GM12872 (cell line): ENCODE measurements around the gene THAP3.

ENCODE experiments used
- TF ChIP-seq, protein P1 (sequence below): IDR thresholded peaks from 3 replicates; pipeline ENCODE4 v1.5.1; 2011; ENCODE audit warnings: low read depth, mild to moderate bottlenecking, low read length, moderate library complexity; ENCODE audit not compliant: insufficient read depth

THAP3 gene

DNA sequence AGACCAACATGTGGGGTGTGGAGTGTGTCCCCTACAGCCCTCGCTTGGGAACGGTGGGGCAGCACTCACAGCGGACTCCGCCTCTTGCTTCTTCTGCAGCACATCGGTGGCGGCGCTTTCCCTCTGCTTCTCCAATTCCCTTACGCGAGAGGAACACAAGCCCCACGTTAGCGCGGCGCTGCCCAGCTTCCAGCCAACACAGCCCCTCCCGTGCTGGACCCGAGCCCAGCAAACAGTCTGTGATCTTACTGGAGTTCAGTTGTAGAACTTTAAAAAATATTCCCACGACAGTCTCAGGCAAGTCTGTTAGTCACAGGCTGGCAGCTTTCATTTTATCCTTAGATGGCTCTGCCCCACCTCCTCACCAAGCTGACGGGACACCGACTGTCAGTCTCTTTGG is 13.6 kb downstream of the THAP3 start:
- TF ChIP-seq, protein P1, sequence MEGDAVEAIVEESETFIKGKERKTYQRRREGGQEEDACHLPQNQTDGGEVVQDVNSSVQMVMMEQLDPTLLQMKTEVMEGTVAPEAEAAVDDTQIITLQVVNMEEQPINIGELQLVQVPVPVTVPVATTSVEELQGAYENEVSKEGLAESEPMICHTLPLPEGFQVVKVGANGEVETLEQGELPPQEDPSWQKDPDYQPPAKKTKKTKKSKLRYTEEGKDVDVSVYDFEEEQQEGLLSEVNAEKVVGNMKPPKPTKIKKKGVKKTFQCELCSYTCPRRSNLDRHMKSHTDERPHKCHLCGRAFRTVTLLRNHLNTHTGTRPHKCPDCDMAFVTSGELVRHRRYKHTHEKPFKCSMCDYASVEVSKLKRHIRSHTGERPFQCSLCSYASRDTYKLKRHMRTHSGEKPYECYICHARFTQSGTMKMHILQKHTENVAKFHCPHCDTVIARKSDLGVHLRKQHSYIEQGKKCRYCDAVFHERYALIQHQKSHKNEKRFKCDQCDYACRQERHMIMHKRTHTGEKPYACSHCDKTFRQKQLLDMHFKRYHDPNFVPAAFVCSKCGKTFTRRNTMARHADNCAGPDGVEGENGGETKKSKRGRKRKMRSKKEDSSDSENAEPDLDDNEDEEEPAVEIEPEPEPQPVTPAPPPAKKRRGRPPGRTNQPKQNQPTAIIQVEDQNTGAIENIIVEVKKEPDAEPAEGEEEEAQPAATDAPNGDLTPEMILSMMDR = no peak

GRCh38 chr1:6645018-6645417 is 20.4 kb downstream of the THAP3 start:
- TF ChIP-seq, protein P1 = no peak

GRCh38 chr1:6646499-6647148 is 22.0 kb downstream of the THAP3 start:
- TF ChIP-seq, protein P1 = peak; percentile 60; the same call in 2 of the 3 replicates

DNA sequence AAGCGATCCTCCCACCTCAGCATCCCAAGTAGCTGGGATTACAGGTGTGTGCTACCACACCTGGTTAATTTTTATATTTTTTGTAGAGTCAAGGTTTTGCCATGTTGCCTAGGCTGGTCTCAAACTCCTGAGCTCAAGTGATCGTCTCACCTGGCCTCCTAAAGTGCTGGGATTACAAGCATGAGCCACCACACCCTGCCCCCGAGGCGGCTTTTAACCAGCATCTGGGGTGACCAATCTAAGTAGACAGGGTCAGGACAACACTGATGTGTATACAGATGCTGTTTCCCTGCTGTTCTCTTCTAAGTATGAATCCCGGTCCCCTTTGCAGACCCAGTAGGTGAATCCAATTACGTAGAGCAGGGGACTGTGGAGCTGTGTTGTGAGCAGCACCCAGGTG is 23.9 kb downstream of the THAP3 start:
- TF ChIP-seq, protein P1 = no peak

DNA sequence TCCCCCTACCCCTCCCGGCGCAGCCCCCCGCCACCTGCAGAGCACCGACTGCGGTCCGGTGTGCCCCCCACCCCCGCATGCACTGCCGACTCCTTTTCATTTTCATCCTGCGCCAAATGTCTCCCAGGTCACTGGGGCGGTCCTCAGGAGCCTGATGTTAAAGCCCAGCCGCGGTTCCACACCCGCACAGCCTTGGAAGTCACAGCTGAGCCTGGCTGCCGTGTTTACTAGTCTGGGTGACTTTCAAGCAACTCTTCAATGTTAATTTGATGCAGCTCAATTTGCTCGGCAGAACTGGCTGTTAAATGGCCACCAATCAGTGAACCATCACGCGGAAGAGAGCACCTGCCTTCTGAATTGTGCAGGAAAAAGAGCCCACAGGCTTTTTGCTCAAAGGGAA is 27.2 kb downstream of the THAP3 start:
- TF ChIP-seq, protein P1 = no peak

DNA sequence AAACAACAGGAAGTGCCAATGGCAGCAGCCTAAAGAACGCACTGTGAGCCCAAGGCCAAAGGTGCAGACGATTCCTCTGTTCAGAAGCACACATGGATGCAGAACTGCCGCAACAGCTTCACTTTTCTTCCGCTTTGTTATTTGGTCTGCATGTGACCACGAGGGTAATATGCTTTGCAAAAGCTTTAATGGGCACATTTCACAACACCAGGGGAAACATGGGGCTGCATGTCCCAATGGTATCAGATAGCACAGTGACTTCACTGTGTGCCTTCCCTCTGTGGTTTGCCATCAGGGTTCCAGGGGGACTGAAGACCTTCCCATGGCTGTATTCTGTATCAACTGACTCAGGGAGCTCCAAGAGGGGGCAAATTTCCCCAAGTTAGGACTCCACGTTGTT is 28.3 kb downstream of the THAP3 start:
- TF ChIP-seq, protein P1 = no peak

- TF ChIP-seq, protein P1 = no peak
Observed at GRCh38 chr1:6653436-6654290, 29.0 kb downstream of the THAP3 start.
